H54 (cell line): ENCODE data around the gene SKIC3.
A peak's percentile ranks its signal among the peaks of the same experiment; 100 is the strongest.

Source experiments
- DNase-seq: peaks from one replicate; pipeline ENCODE4 v3.0.0; 2011; ENCODE audit warnings: low spot score, mixed read lengths; ENCODE audit not compliant: insufficient read length
- FAIRE-seq: peaks from 3 replicates; lab custom pipeline; 2011; peaks lifted over from hg19 to GRCh38; lab: Jason Lieb, UNC
- POLR2A ChIP-seq: IDR thresholded peaks from 2 replicates; pipeline ENCODE4 v1.6.1; 2011; ENCODE audit warnings: low read depth, mild to moderate bottlenecking, low read length

Gene SKIC3

DNA sequence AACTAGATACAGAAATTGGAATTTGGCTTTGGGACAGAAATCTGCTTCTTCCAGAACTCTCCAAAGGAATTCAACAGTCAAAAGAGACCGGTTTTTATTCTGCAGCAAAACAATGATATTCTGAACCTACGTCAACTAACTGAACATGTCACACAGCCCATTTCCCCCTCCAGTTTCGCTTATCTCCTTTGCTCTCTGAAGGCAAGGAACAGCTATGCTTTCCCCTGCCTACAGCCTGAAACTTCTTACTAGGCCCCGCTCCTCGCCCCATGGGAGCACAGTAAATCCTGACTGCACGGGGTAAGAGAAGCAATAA lies 488 bp downstream of the SKIC3 start:
- no peak for TF ChIP-seq POLR2A
- DNase-seq (no peak), FAIRE-seq (no peak)

DNA sequence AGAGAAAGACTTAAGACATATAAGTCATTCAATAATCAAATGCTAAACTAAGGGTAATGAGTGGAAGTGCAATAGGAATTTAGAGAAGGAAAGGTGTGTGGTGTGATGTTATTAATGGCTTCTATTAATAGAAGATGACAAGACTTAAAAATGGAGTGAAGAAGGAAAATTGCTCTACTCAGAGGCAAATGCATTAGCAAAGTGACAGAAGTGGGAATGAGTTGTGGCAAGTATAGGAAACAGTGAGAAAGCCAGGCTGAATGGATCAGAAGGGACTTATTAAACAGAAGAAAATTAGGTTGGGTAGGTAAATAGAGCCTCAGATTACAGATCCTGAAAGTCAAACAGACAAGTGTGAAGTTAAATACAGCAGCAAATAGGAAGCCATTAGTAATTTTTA lies 5.7 kb downstream of the SKIC3 start:
- FAIRE-seq (no peak), DNase-seq (no peak)
- TF ChIP-seq POLR2A, result no peak

DNA sequence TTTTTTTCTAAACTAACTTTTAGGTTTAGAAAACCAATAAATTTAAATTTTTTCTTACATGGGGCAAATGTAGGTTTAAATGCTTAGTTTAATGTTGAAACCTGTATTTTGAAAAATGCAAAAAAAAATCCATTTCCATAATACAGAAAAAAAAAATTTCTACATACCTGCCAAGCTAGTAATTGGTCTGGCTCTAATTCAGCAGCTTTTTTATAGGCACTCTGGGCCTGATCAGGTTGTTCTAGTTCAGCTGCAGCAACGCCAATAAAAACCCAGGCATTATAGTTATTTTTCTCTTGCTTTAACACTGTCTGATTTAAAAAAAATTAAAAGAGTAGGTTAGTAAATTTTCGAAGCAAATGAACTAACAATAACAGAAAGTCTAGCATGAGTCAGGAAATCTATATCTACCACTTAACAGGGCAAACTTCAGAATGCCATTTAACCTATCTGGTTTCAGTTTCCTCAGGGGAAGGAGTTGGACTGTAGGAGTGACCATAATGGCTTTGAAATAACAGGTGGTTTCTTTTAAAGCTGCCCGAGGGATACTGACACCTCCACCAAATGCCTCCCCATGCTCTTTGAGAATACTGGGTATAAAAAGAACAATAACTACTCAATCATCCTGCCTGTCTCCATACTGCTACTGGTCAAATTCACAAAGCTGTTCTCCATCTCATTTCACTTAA lies 11.6 kb downstream of the SKIC3 start:
- FAIRE-seq (no peak), DNase-seq (no peak)
- TF ChIP-seq POLR2A, result no peak

DNA sequence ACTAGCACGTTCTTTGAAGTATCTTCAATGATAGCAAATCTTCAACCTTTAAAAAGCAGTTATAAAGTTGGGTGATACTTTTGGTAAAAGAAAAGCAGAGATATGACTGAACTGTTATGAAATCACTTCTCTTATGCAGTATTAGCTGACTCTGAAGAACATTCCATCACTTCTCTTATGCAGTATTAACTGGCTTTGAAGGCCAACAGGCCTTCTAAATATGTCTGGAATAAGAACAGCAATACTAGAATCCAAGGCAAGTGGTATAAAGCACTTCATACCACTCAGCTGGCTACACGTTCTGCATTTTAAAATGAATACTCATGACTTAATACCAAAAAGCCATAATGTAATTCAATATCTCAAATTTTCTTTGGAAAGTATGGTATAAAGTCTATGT lies 17.3 kb downstream of the SKIC3 start:
- peak; percentile 62 for FAIRE-seq
- no peak for DNase-seq
- TF ChIP-seq POLR2A, result no peak

DNA sequence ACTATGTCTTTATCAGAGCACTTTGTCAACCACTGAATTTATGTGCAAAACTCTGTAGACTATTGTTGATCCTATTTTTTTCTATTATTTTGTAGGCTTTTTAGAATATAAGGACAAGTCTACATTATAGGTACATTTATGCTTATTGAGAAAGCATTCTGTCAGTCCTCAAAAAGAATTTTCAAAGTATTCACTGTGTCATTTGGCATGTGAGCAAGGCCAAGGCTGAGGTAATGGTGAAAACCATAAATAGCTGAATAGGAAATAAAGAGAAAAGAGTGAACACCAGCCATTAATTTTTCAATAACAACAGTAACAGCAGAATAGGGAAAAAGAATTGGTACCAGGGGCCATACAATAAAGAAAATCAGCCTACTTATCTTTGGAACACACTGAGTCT lies 21.0 kb downstream of the SKIC3 start:
- DNase-seq (no peak), FAIRE-seq (no peak)

DNA sequence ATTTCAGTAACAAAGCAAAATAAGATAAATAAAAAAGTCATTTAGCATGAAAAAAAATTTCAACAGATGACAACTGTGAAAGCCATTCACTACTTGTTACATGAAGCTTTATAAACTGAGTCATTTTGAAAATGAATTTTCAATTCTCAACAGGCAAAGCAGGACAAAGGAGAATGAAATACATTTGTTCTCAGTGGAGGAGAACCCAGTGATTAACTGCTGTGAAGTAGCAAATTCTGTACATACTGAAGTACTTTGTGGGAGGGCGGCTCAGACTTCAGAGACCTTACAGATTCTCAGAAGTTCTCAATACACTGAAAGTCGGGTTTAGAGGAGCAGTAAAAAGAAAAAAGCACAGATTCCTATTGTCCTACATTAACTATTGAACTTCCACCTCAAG lies 21.7 kb downstream of the SKIC3 start:
- TF ChIP-seq POLR2A, result no peak
- no peak for DNase-seq
- no peak for FAIRE-seq

More for the DNA sequence above, 21.0 kb downstream of the SKIC3 start:
- TF ChIP-seq POLR2A, result no peak

DNA sequence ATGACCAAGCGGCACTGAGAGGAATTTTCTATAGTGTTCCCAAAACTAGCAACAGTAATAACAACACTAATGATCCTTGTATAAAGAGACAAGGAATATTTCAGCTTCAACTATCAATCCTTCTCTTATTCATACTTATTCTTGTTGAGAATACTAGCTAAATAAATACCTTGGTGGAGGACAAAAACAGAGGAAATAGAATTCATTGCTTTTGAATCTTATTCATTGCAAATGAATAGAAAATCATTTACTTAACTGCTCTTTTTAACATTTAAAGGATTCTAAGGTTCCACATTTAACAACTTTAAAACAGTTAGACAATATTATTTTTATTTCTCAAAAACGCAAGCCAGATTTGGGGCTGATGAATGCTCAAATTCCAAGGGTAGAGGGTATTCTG lies 22.4 kb downstream of the SKIC3 start:
- TF ChIP-seq POLR2A, result no peak
- FAIRE-seq (no peak), DNase-seq (no peak)

DNA sequence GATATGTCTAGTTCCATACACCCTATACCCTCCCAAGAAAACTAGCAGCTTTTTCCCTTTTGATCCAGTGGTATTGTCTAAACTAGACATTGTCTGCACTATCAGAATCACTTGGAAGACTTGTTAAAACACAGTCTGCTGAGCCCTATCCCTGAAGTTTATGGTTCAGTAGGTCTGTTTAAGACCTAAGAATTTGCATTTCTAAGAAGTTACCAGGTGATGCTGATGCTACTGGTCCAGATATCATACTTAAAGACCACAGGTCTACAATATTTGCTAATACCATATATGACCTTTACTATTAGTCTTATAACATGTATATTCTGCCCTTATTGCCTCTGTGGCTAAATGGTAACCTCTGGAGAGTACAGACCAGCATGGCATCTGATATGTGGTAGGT lies 23.3 kb downstream of the SKIC3 start:
- no peak for DNase-seq
- no peak for FAIRE-seq
- TF ChIP-seq POLR2A, result no peak

DNA sequence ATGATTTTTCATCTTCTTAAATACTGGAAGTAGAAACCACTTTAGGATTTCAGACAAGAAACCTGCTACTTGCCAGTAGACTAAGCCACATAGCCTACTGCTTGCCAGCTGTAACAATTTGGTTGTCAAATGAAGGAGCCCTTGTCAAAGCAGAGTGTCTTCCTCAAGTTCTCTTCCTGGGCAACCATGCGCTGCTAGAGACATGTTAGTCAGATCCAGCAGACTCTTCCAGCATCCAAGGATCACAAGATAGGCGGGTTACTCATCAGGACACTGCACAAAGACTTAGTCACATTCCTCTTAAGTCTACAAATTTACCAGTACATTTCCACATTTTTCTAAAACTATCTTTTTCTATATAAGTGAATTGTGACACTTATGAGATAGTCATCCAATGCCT lies 24.4 kb downstream of the SKIC3 start:
- DNase-seq (peak; percentile 5), FAIRE-seq (peak; percentile 48)
- TF ChIP-seq POLR2A, result no peak

DNA sequence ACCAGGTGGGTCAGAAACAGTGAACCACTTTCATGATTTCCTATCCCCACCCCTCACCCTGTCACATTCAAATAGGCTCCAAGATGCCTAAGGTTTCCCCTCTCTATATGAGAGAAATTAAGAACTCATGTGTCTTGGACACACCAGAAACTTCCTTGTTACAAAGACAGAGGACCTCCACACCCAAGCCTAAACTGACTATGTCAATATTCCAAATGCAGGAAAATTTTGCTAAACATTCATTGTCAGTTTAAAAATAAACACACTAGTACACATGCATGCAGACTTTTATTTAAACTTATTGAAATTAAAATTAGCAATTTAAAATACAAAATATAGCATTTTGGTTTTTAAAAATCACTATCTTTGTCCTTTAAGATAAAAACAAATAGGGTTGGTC lies 26.2 kb downstream of the SKIC3 start:
- no peak for TF ChIP-seq POLR2A
- FAIRE-seq, result no peak

DNA sequence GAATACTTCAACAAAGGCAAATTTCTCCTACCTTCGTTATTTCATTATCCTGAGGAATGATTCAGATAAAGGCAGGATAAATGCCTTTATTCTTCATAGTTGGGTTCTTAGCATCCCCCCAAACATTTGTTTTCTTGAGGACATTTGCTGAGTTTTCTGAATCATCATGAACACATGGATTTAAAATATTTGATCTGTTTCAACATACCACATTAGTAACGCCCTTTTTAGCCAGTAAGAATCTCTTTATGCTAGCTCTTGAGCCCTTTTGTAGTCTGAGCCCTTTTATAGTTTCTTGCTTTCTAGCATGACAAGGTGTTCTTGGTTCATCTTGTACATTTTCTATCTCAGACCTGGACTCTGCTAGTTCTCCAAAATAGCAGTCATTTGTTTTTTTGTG lies 27.9 kb downstream of the SKIC3 start:
- DNase-seq (no peak), FAIRE-seq (no peak)
- TF ChIP-seq POLR2A, result no peak

More for the DNA sequence above, 26.2 kb downstream of the SKIC3 start:
- DNase-seq, result no peak

DNA sequence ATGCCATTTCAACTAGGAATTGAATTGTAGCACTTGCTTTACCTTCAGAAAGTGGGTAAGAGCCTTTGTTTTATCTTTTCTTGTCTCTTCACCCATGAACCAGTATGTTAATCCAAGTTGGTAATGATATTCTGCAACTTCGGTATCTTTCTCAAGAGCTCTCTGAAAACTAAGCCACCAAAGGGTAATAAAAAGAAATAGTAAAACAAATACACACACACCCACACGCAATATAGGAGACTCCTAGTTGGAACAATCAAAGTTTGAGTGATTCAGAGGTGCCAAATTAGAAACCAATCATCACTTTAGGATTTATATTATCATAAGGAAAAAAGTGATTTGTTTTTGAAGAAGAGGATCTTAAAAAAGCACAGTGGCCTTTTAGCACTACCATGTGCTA lies 30.4 kb downstream of the SKIC3 start:
- FAIRE-seq, result no peak
- no peak for DNase-seq
- TF ChIP-seq POLR2A, result no peak

DNA sequence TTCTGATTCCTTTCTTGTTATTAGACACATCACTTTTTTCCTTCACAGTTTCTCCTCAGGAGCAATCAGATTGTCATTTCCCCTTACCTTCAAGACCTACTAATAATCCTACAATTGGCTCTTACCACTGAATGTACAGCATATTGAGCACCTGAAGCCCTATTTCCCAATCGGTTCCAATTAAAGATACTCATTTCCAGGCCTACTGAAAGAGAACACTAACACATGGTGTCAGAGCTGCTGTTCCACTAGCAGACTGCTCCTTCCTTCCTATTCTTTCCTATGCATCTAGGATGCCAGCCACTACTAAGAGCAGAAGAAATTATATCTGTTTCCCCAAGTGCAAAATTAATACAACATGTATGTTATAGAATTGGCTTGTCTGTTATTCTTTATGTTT lies 34.6 kb downstream of the SKIC3 start:
- DNase-seq (no peak), FAIRE-seq (no peak)
- TF ChIP-seq POLR2A, result no peak

DNA sequence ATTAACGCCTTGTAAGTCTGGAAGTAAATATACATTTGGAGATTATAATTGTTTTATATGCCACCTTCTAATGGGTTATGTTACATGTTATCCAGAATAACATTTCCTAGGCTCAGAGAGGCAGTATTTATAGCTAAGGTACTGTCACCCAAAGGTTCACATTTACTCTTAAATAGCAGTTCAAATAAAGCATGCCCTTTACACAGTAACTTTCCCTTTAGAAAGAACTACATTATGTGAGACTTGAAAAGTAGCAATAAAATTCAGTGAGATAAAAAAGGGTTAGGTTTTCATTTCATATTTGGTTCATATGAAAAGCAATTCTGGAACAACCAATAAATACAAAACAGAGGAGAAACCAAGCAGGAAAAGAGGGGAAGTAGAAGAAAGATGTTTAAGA lies 35.1 kb downstream of the SKIC3 start:
- FAIRE-seq (no peak), DNase-seq (no peak)
- no peak for TF ChIP-seq POLR2A

DNA sequence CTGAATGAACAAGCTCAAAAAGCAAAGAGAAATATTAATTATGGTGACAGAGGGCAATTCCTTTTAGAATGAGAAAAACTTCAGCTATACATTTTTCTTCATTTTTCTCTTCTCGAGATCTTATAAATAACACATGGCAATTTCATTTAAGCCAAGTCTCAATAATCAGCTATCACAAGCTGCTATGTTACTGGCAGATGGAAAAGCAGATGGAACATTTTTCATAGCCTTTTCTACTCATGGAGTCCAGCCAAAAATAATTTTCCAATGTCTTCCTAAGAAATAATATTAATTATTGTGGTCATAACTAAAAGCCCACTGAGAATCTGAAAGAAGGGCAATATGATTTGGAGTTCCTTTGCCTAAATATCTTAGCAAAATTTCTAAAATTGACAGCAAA lies 35.6 kb downstream of the SKIC3 start:
- no peak for DNase-seq
- TF ChIP-seq POLR2A, result no peak
- FAIRE-seq, result no peak

DNA sequence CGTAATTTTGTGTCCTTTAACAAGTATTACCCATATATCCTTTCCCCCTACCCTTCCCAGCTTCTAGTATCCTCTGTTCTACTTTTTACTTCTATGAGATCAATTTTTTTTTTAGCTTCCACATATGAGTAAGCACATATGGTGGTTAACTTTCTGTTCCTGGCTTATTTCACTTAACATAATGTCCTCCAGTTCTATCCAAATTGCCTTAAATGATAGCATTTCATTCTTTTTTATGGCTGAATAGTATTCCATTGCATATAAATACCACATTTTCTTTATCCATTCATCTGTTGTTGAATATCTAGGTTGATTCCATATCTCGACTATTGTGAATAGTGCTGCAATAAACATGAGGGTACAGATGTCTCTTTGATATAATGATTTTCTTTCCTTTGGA lies 36.4 kb downstream of the SKIC3 start:
- FAIRE-seq (no peak), DNase-seq (no peak)
- TF ChIP-seq POLR2A, result no peak
